Gastrocnemius medialis (tissue), 4 donors: ENCODE results near the gene ZNF507.

ENCODE experiments used
- CTCF ChIP-seq, 5 experiments: fragments of 450-650 bp in 3 of 5; fragments of 200-600 bp in 2 of 5; sonication (generic) in 2 of 5; IDR thresholded peaks in 4 of 5; conservative IDR thresholded peaks in 1 of 5; 1 replicate in 4 of 5; 2 replicates in 1 of 5; pipeline ENCODE4 v1.5.1; 2016 to 2019; ENCODE audit warnings: antibody characterized with exemption in 5 of 5, mild to moderate bottlenecking in 3 of 5, moderate library complexity in 3 of 5
- POLR2A ChIP-seq, 2 donors: fragments of 450-650 bp; IDR thresholded peaks; one replicate each; pipeline ENCODE4 v1.6.1; 2017; ENCODE audit warnings: antibody characterized with exemption in 2 of 2, mild to moderate bottlenecking in 2 of 2, moderate library complexity in 2 of 2

- TF ChIP-seq CTCF (IDR thresholded peaks at IDR 0.05 in 4 of 5, conservative IDR thresholded peaks at IDR 0.05 in 1 of 5) (no peak), POLR2A (IDR thresholded peaks at IDR 0.05) (no peak)
These were observed 36.9 kb upstream of the ZNF507 start for GRCh38 chr19:32308431-32309077.
